GM19023 (cell line): ENCODE results near the gene GNA14.
A peak's percentile ranks its signal among the peaks of the same experiment; 100 is the strongest.
"Not testable (repeated sequence)": the region's sequence is repeated elsewhere in the genome, so short reads cannot be mapped to it uniquely, and the experiment has no call there.

Experiments
- ATAC-seq: cut with Tn5 transposase; IDR thresholded peaks from one replicate; pipeline ENCODE4 v1.9.1; 2021; ENCODE audit warnings: mild to moderate bottlenecking, moderate library complexity; ENCODE audit not compliant: unreplicated experiment

GNA14 gene

GRCh38 chr9:77455312-77455927 is 192.7 kb downstream of the GNA14 start:
- no peak for ATAC-seq

- no peak for ATAC-seq
Observed at GRCh38 chr9:77454663-77455062, 193.5 kb downstream of the GNA14 start.

GRCh38 chr9:77453825-77454647 is 194.1 kb downstream of the GNA14 start:
- no peak for ATAC-seq

GRCh38 chr9:77451507-77451906 is 196.6 kb downstream of the GNA14 start:
- no peak for ATAC-seq

- ATAC-seq, result no peak
Observed at GRCh38 chr9:77450085-77450475, 198.0 kb downstream of the GNA14 start.

- no peak for ATAC-seq
Observed at GRCh38 chr9:77449240-77450084, 198.7 kb downstream of the GNA14 start.

- no peak for ATAC-seq
Observed at GRCh38 chr9:77447646-77448045, 200.5 kb downstream of the GNA14 start.

GRCh38 chr9:77442436-77442835 is 205.7 kb downstream of the GNA14 start:
- ATAC-seq, result no peak

- not testable (repeated sequence) for ATAC-seq
Observed at GRCh38 chr9:77441124-77441523, 207.0 kb downstream of the GNA14 start.

- no peak for ATAC-seq
Observed at GRCh38 chr9:77440057-77440456, 208.1 kb downstream of the GNA14 start.

GRCh38 chr9:77438653-77439052 is 209.5 kb downstream of the GNA14 start:
- ATAC-seq, result no peak

- no peak for ATAC-seq
Observed at GRCh38 chr9:77435688-77436087, 212.4 kb downstream of the GNA14 start.

GRCh38 chr9:77435277-77435676 is 212.8 kb downstream of the GNA14 start:
- no peak for ATAC-seq

GRCh38 chr9:77433675-77434445 is 214.3 kb downstream of the GNA14 start:
- ATAC-seq, result peak; percentile 73

GRCh38 chr9:77432053-77432452 is 216.1 kb downstream of the GNA14 start:
- ATAC-seq, result no peak

- no peak for ATAC-seq
Observed at GRCh38 chr9:77429928-77430327, 218.2 kb downstream of the GNA14 start.

- ATAC-seq, result no peak
Observed at GRCh38 chr9:77427256-77427927, 220.7 kb downstream of the GNA14 start.

GRCh38 chr9:77426712-77427111 is 221.4 kb downstream of the GNA14 start:
- ATAC-seq, result no peak

GRCh38 chr9:77424993-77425392 is 223.1 kb downstream of the GNA14 start:
- no peak for ATAC-seq

GRCh38 chr9:77423841-77424240 is 224.3 kb downstream of the GNA14 start:
- ATAC-seq, result no peak
